Measurements from ENCODE around the gene GULP1. TPM values are rescaled to one million over a fixed set of nuclear protein-coding genes. Genes with fewer than 3 reads are reported as not detected.

Gene GULP1
- total RNA-seq, 1 experiment from 2014 or later: 86.8 TPM

DNA sequence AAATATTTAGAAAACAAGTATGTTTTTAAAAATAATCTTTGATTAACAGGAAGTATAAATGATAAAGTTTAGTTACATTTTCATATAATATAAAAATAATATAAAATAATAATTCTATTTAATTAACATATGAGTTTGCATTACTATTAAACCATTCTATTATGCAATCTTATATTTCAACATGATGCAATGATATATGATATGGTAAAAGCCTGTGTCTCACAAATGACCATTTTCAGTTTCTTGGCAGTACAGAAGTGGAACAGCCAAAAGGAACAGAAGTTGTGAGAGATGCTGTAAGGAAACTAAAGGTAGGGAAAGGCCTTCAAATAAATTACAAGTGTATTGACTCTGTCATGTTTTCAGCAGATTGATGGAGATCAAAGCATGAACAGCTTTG is 230.8 kb downstream of the GULP1 start:
- TF ChIP-seq CTCF (IDR thresholded peaks at IDR 0.05; ENCODE audit: unreplicated experiment): no peak
- no peak overlapping the region for H3K4me3 Mint-ChIP-seq (ENCODE audit: low read depth, unreplicated experiment)
- peaks cover 7% of the 10 kb centered on the region for H3K4me1 Mint-ChIP-seq (ENCODE audit: low read depth, unreplicated experiment)
- H3K27me3 Mint-ChIP-seq (ENCODE audit: unreplicated experiment): no peaks in the 10 kb centered on the region
- no TSS peak for BruUV-seq (replicated peaks)
- intact Hi-C loops (cut with micrococcal nuclease; ENCODE audit: unreplicated experiment): loop anchor here (5.0 kb wide), 2 partner anchors 570 to 765 kb away; no protein-coding TSS in a partner anchor
- H3K36me3 Mint-ChIP-seq (ENCODE audit: insufficient read depth, unreplicated experiment): no peaks in the 10 kb centered on the region
- no peak overlapping the region for H3K27ac Mint-ChIP-seq (ENCODE audit: unreplicated experiment)
- no peak for DNase-seq
- no peaks in the 10 kb centered on the region for H3K9me3 Mint-ChIP-seq (ENCODE audit: low read depth, unreplicated experiment)
- CTCF ChIA-PET: no interaction called here

- BruUV-seq (replicated peaks): TSS peak; percentile 8
- H3K36me3 Mint-ChIP-seq (ENCODE audit: insufficient read depth, unreplicated experiment): no peaks in the 10 kb centered on the region
- intact Hi-C loops (cut with micrococcal nuclease; ENCODE audit: unreplicated experiment): loop anchor here (1.0 to 5.0 kb wide), 4 partner anchors 454 to 889 kb away; no protein-coding TSS in a partner anchor
- DNase-seq: no peak
- TF ChIP-seq CTCF (IDR thresholded peaks at IDR 0.05; ENCODE audit: unreplicated experiment): no peak
- CTCF ChIA-PET: interaction anchor here (0.6 to 1.7 kb wide), 5 partner anchors 231 to 918 kb away, joined by 3 to 9 read pairs (median 6); no protein-coding TSS in a partner anchor
- no peaks in the 10 kb centered on the region for H3K27me3 Mint-ChIP-seq (ENCODE audit: unreplicated experiment)
- H3K4me3 Mint-ChIP-seq (ENCODE audit: low read depth, unreplicated experiment): no peak overlapping the region
- no peaks in the 10 kb centered on the region for H3K9me3 Mint-ChIP-seq (ENCODE audit: low read depth, unreplicated experiment)
- peaks cover 7% of the 10 kb centered on the region for H3K4me1 Mint-ChIP-seq (ENCODE audit: low read depth, unreplicated experiment)
- no peak overlapping the region for H3K27ac Mint-ChIP-seq (ENCODE audit: unreplicated experiment)
These were observed 232.2 kb downstream of the GULP1 start for GRCh38 chr2:188523919-188524318.

GRCh38 chr2:188524519-188525113 is 232.9 kb downstream of the GULP1 start:
- intact Hi-C loops (cut with micrococcal nuclease; ENCODE audit: unreplicated experiment): loop anchor here (1.0 to 5.0 kb wide), 4 partner anchors 454 to 888 kb away; no protein-coding TSS in a partner anchor
- no peak overlapping the region for H3K4me3 Mint-ChIP-seq (ENCODE audit: low read depth, unreplicated experiment)
- BruUV-seq (replicated peaks): no TSS peak
- H3K36me3 Mint-ChIP-seq (ENCODE audit: insufficient read depth, unreplicated experiment): no peaks in the 10 kb centered on the region
- peak; percentile 51 for DNase-seq
- H3K27me3 Mint-ChIP-seq (ENCODE audit: unreplicated experiment): no peaks in the 10 kb centered on the region
- H3K27ac Mint-ChIP-seq (ENCODE audit: unreplicated experiment): no peak overlapping the region
- peak; percentile 62 for TF ChIP-seq CTCF (IDR thresholded peaks at IDR 0.05; ENCODE audit: unreplicated experiment)
- no peaks in the 10 kb centered on the region for H3K9me3 Mint-ChIP-seq (ENCODE audit: low read depth, unreplicated experiment)
- H3K4me1 Mint-ChIP-seq (ENCODE audit: low read depth, unreplicated experiment): peaks cover 4% of the 10 kb centered on the region
- CTCF ChIA-PET: interaction anchor here (0.7 to 1.7 kb wide), 5 partner anchors 231 to 460 kb away, joined by 3 to 9 read pairs (median 4); no protein-coding TSS in a partner anchor

DNA sequence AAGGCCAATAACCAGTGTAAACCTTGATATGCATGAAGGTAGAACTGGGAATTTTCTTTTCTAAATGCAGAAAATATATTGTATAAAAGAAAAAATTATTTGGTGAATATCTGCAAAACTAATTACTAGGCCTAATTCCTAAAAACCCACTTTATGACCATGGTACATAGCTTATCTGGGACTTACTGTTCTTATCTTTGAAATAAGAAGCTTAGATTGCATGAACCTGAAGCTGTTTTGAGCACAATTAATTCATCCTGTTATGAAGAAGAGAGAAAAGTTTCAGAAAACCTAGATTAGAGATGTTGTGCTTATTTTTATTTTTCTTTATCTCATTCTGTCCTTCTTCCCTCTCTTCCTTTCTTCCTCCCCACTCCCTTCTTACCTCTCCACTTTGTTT is 235.0 kb downstream of the GULP1 start:
- DNase-seq: no peak
- Mint-ChIP-seq H3K27me3 (ENCODE audit: unreplicated experiment) (no peaks in the 10 kb centered on the region), H3K27ac (ENCODE audit: unreplicated experiment) (peak overlapping the region; percentile 16), H3K4me1 (ENCODE audit: low read depth, unreplicated experiment) (no peaks in the 10 kb centered on the region), H3K36me3 (ENCODE audit: insufficient read depth, unreplicated experiment) (no peaks in the 10 kb centered on the region), H3K9me3 (ENCODE audit: low read depth, unreplicated experiment) (no peaks in the 10 kb centered on the region), H3K4me3 (ENCODE audit: low read depth, unreplicated experiment) (no peak overlapping the region)
- BruUV-seq (replicated peaks): no TSS peak
- CTCF ChIA-PET: no interaction called here
- TF ChIP-seq CTCF (IDR thresholded peaks at IDR 0.05; ENCODE audit: unreplicated experiment): no peak
- intact Hi-C loops (cut with micrococcal nuclease; ENCODE audit: unreplicated experiment): no loop called here
